ENCODE measurements around the gene NR3C2.

The NR3C2 gene

DNA sequence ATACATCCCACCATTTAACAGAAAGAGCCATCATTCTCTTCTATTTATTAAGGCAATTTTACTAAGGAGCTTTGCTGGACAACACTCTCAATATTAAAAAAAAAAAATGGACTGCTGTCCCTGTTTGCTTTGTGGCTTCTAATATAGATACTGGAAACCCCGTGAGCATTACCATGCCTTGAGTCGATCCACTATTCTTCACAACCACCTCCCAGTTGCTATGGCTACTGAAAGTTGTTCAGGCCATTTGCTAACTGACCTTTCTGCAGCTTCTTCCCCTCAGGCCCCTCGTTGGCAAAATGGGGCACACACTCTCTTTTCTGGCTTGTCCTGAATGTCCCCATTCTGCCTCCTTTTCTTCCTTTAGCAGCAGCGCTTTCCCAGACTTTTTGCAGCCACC, 340.4 kb downstream of the NR3C2 start:
- H3K27ac ChIP-seq (ENCODE audit: insufficient read depth in 1 of 2, low read depth in 1 of 2, low read length in 2 of 2, poor library complexity in 1 of 2, severe bottlenecking in 2 of 2), result no peak overlapping the region
- DNase-seq, result no peak
- ChIA-PET CTCF (no interaction called here), POLR2A (no interaction called here)
- H3K9me3 ChIP-seq (ENCODE audit: control extremely low read depth in 1 of 5, control insufficient read depth in 4 of 5, insufficient read depth in 2 of 5, low read depth in 1 of 5, low read length in 4 of 5), result no peaks in the 10 kb centered on the region
- H3K36me3 ChIP-seq (ENCODE audit: control insufficient read depth in 4 of 4, insufficient read depth in 4 of 4, low read length in 3 of 4), result no peaks in the 10 kb centered on the region
- H3K4me3 ChIP-seq (ENCODE audit: control insufficient read depth in 1 of 7, extremely low read depth in 1 of 7, insufficient read depth in 4 of 7, low read depth in 2 of 7, low read length in 6 of 7), result no peak overlapping the region
- H3K27me3 ChIP-seq (replicated peaks in 2 of 5; ENCODE audit: control insufficient read depth in 4 of 5, insufficient read depth in 5 of 5, low read length in 4 of 5), result no peaks in the 10 kb centered on the region
- WGBS (ENCODE audit: insufficient coverage), result 86% methylated on average over 4 of the region's 4 CpGs
- H3K4me1 ChIP-seq (ENCODE audit: control extremely low read depth in 1 of 4, control insufficient read depth in 4 of 4, insufficient read depth in 4 of 4, low read length in 3 of 4), result no peaks in the 10 kb centered on the region

DNA sequence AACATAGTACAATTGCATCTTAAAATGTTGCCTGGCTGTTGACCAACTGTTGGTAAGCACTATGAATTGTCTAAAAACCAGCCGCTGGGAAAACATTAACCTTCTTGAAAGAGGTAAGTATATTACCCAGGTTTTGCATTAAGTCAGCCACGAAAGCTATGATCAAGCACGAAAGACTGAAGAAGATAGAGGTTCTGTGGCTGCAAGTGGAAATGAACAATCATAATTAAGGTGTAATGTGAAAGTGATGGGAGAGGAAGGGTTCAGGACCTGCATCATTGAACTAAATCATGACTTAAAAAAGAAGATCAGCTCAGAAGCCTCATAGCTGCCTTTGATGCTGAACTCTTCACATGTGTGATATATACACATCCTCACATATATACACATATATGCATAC, 341.0 kb downstream of the NR3C2 start:
- ChIA-PET CTCF (no interaction called here), POLR2A (no interaction called here)
- Histone ChIP-seq H3K27ac (ENCODE audit: insufficient read depth in 1 of 2, low read depth in 1 of 2, low read length in 2 of 2, poor library complexity in 1 of 2, severe bottlenecking in 2 of 2) (no peak overlapping the region), H3K27me3 (replicated peaks in 2 of 5; ENCODE audit: control insufficient read depth in 4 of 5, insufficient read depth in 5 of 5, low read length in 4 of 5) (no peaks in the 10 kb centered on the region), H3K4me3 (ENCODE audit: control insufficient read depth in 1 of 7, extremely low read depth in 1 of 7, insufficient read depth in 4 of 7, low read depth in 2 of 7, low read length in 6 of 7) (no peak overlapping the region), H3K36me3 (ENCODE audit: control insufficient read depth in 4 of 4, insufficient read depth in 4 of 4, low read length in 3 of 4) (no peaks in the 10 kb centered on the region), H3K9me3 (ENCODE audit: control extremely low read depth in 1 of 5, control insufficient read depth in 4 of 5, insufficient read depth in 2 of 5, low read depth in 1 of 5, low read length in 4 of 5) (no peaks in the 10 kb centered on the region), H3K4me1 (ENCODE audit: control extremely low read depth in 1 of 4, control insufficient read depth in 4 of 4, insufficient read depth in 4 of 4, low read length in 3 of 4) (no peaks in the 10 kb centered on the region)
- DNase-seq, result no peak
- 89% methylated on average over 3 of the region's 3 CpGs for WGBS (ENCODE audit: insufficient coverage)

DNA sequence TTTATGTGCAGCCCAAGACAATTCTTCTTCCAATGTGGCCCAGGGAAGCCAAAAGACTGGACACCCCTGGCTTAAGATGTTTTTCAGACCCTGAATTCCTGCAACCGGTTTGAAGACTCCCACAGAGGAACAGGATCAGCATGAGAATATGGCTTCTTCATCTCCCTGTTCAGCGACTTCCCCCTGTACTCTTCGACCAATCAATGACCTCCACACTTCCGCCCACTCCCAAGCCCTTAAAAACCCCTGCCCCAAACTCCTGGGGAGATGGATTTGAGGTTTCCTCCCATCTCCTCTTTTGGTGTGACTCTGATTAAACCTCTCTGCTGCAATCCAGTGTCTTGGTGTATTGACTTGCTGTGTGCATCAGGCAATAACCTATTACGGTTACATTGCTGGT, 344.4 kb downstream of the NR3C2 start:
- no peaks in the 10 kb centered on the region for H3K4me1 ChIP-seq (ENCODE audit: control extremely low read depth in 1 of 4, control insufficient read depth in 4 of 4, insufficient read depth in 4 of 4, low read length in 3 of 4)
- H3K36me3 ChIP-seq (ENCODE audit: control insufficient read depth in 4 of 4, insufficient read depth in 4 of 4, low read length in 3 of 4), result no peaks in the 10 kb centered on the region
- no peak overlapping the region for H3K27ac ChIP-seq (ENCODE audit: insufficient read depth in 1 of 2, low read depth in 1 of 2, low read length in 2 of 2, poor library complexity in 1 of 2, severe bottlenecking in 2 of 2)
- WGBS (ENCODE audit: insufficient coverage), result 100% methylated on average over 5 of the region's 5 CpGs
- ChIA-PET CTCF (interaction anchor here (1.1 kb wide), 1 partner anchor 41 kb away, joined by 3 read pairs; no protein-coding TSS in a partner anchor), POLR2A (no interaction called here)
- DNase-seq, result no peak
- H3K27me3 ChIP-seq (replicated peaks in 2 of 5; ENCODE audit: control insufficient read depth in 4 of 5, insufficient read depth in 5 of 5, low read length in 4 of 5), result no peaks in the 10 kb centered on the region
- no peaks in the 10 kb centered on the region for H3K9me3 ChIP-seq (ENCODE audit: control extremely low read depth in 1 of 5, control insufficient read depth in 4 of 5, insufficient read depth in 2 of 5, low read depth in 1 of 5, low read length in 4 of 5)
- no peak overlapping the region for H3K4me3 ChIP-seq (ENCODE audit: control insufficient read depth in 1 of 7, extremely low read depth in 1 of 7, insufficient read depth in 4 of 7, low read depth in 2 of 7, low read length in 6 of 7)

DNA sequence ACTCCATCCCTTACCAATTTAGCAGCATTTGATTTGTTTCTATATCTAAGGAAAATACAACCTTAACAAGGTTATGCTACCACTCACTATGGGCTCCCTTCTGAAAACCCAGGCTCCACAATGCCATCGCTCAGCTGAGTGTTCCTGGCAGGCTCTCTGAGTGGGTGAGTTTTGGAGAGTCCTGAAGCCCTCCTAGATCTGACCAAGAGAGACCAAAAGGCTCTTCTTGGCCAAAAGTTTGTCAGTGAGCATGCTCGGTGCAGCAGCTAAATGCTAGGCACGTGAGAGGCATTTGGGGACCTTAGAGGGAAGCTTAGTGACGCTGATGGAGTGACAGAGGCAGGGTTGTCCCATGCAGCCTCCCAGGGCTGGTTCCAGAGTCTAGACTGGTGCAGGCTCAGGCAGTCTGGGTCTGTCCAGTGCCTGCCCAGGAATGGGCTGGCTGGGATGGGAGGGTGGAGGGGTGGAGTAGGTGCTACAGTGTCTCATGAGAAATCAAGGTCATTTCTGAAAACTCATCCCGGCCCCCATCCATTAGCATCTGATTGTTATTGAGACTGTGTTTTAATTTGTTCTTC, 346.8 kb downstream of the NR3C2 start:
- 97% methylated on average over 4 of the region's 5 CpGs for WGBS (ENCODE audit: insufficient coverage)
- Histone ChIP-seq H3K36me3 (ENCODE audit: control insufficient read depth in 4 of 4, insufficient read depth in 4 of 4, low read length in 3 of 4) (no peaks in the 10 kb centered on the region), H3K9me3 (ENCODE audit: control extremely low read depth in 1 of 5, control insufficient read depth in 4 of 5, insufficient read depth in 2 of 5, low read depth in 1 of 5, low read length in 4 of 5) (no peaks in the 10 kb centered on the region), H3K4me3 (ENCODE audit: control insufficient read depth in 1 of 7, extremely low read depth in 1 of 7, insufficient read depth in 4 of 7, low read depth in 2 of 7, low read length in 6 of 7) (no peak overlapping the region), H3K27ac (ENCODE audit: insufficient read depth in 1 of 2, low read depth in 1 of 2, low read length in 2 of 2, poor library complexity in 1 of 2, severe bottlenecking in 2 of 2) (no peak overlapping the region), H3K27me3 (replicated peaks in 2 of 5; ENCODE audit: control insufficient read depth in 4 of 5, insufficient read depth in 5 of 5, low read length in 4 of 5) (no peaks in the 10 kb centered on the region), H3K4me1 (ENCODE audit: control extremely low read depth in 1 of 4, control insufficient read depth in 4 of 4, insufficient read depth in 4 of 4, low read length in 3 of 4) (no peaks in the 10 kb centered on the region)
- CTCF ChIA-PET, result no interaction called here
- no peak for DNase-seq
- POLR2A ChIA-PET, result interaction anchor here (0.6 kb wide), 1 partner anchor 63 kb away, joined by 3 read pairs; no protein-coding TSS in a partner anchor

DNA sequence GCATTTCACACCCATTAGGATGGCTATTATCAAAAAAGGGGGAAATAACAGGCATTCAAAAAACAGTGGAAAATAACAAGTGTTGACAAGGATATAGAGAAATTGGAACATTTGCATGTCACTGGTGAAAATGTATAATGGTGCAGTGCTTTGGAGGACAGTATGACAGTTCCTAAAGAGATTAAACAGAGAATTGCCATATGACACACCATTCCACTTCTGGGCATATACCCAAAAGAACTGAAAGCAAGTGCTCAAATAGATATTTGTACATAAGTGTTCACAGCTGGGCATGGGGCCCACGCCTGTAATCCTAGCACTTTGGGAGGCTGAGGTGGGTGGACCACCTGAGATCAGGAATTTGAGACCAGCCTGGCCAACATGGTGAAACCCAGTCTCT, 348.1 kb downstream of the NR3C2 start:
- CTCF ChIA-PET, result no interaction called here

DNA sequence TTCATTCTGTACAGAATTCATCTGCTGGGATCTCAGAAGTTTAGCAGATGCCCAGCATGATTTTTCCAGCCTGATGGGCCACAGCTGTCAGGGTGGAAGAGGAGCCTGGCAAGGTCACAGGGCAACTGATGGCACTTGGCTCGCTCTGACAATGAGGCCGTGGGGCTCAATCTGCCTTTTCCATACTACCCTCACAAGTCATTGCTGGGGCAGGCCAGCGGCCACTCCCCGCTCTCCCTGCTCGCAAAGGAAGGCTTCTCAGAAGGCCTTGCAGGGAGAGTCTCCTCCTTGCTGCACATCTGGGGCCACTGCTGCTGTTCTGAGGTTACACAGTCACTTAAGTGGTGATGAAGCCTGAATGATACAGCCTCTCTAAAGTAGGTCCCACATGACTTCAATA, 349.1 kb downstream of the NR3C2 start:
- ChIA-PET CTCF (no interaction called here), POLR2A (no interaction called here)
- Histone ChIP-seq H3K4me1 (ENCODE audit: control extremely low read depth in 1 of 4, control insufficient read depth in 4 of 4, insufficient read depth in 4 of 4, low read length in 3 of 4) (no peaks in the 10 kb centered on the region), H3K36me3 (ENCODE audit: control insufficient read depth in 4 of 4, insufficient read depth in 4 of 4, low read length in 3 of 4) (no peaks in the 10 kb centered on the region), H3K27me3 (replicated peaks in 2 of 5; ENCODE audit: control insufficient read depth in 4 of 5, insufficient read depth in 5 of 5, low read length in 4 of 5) (no peaks in the 10 kb centered on the region), H3K4me3 (ENCODE audit: control insufficient read depth in 1 of 7, extremely low read depth in 1 of 7, insufficient read depth in 4 of 7, low read depth in 2 of 7, low read length in 6 of 7) (no peak overlapping the region), H3K27ac (ENCODE audit: insufficient read depth in 1 of 2, low read depth in 1 of 2, low read length in 2 of 2, poor library complexity in 1 of 2, severe bottlenecking in 2 of 2) (no peak overlapping the region), H3K9me3 (ENCODE audit: control extremely low read depth in 1 of 5, control insufficient read depth in 4 of 5, insufficient read depth in 2 of 5, low read depth in 1 of 5, low read length in 4 of 5) (no peaks in the 10 kb centered on the region)
- 100% methylated on average over 3 of the region's 5 CpGs for WGBS (ENCODE audit: insufficient coverage)
- DNase-seq, result no peak

More for the DNA sequence above, 348.1 kb downstream of the NR3C2 start:
- no peak for DNase-seq
- Histone ChIP-seq H3K27ac (ENCODE audit: insufficient read depth in 1 of 2, low read depth in 1 of 2, low read length in 2 of 2, poor library complexity in 1 of 2, severe bottlenecking in 2 of 2) (no peak overlapping the region), H3K27me3 (replicated peaks in 2 of 5; ENCODE audit: control insufficient read depth in 4 of 5, insufficient read depth in 5 of 5, low read length in 4 of 5) (no peaks in the 10 kb centered on the region), H3K4me1 (ENCODE audit: control extremely low read depth in 1 of 4, control insufficient read depth in 4 of 4, insufficient read depth in 4 of 4, low read length in 3 of 4) (no peaks in the 10 kb centered on the region), H3K9me3 (ENCODE audit: control extremely low read depth in 1 of 5, control insufficient read depth in 4 of 5, insufficient read depth in 2 of 5, low read depth in 1 of 5, low read length in 4 of 5) (no peaks in the 10 kb centered on the region), H3K4me3 (ENCODE audit: control insufficient read depth in 1 of 7, extremely low read depth in 1 of 7, insufficient read depth in 4 of 7, low read depth in 2 of 7, low read length in 6 of 7) (no peak overlapping the region), H3K36me3 (ENCODE audit: control insufficient read depth in 4 of 4, insufficient read depth in 4 of 4, low read length in 3 of 4) (no peaks in the 10 kb centered on the region)
- POLR2A ChIA-PET, result no interaction called here
- 100% methylated on average over 1 of the region's 1 CpG for WGBS (ENCODE audit: insufficient coverage)

DNA sequence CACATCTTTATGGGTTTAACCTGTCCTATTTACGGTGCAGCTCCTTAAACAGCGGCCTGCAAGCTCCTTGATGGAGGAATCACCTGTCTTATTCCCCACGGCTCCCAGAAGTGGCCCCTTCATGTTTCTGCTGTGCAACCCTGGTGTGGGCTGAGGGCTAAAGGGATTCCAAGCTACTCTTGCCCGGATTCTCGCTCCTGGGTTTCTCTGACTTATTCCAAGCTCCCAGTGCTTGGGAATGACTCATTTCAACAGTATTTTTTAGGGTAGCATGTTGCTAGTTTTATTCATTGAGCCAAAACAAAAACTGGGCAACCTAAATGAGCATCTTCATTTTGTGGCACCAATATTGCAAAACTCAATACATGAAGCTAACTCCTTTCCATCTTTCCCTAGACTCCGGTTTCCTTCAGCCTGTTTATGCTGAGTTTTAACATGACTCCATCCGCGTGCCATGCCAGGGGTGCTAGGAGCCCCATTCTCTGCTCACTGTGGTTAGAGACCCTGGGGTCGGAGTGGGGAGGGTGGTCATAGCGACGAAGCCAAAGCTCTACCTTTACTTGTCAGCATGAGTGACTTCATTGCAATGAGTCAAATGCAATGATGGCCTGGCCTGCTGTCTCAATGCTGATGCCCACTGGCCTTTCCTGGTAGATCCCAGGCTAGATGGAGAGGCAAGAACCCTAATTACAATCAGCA, 349.7 kb downstream of the NR3C2 start:
- Histone ChIP-seq H3K27ac (ENCODE audit: insufficient read depth in 1 of 2, low read depth in 1 of 2, low read length in 2 of 2, poor library complexity in 1 of 2, severe bottlenecking in 2 of 2) (no peak overlapping the region), H3K36me3 (ENCODE audit: control insufficient read depth in 4 of 4, insufficient read depth in 4 of 4, low read length in 3 of 4) (no peaks in the 10 kb centered on the region), H3K4me1 (ENCODE audit: control extremely low read depth in 1 of 4, control insufficient read depth in 4 of 4, insufficient read depth in 4 of 4, low read length in 3 of 4) (no peaks in the 10 kb centered on the region), H3K27me3 (replicated peaks in 2 of 5; ENCODE audit: control insufficient read depth in 4 of 5, insufficient read depth in 5 of 5, low read length in 4 of 5) (no peaks in the 10 kb centered on the region), H3K4me3 (ENCODE audit: control insufficient read depth in 1 of 7, extremely low read depth in 1 of 7, insufficient read depth in 4 of 7, low read depth in 2 of 7, low read length in 6 of 7) (no peak overlapping the region), H3K9me3 (ENCODE audit: control extremely low read depth in 1 of 5, control insufficient read depth in 4 of 5, insufficient read depth in 2 of 5, low read depth in 1 of 5, low read length in 4 of 5) (no peaks in the 10 kb centered on the region)
- WGBS (ENCODE audit: insufficient coverage), result 97% methylated on average over 11 of the region's 11 CpGs
- ChIA-PET POLR2A (no interaction called here), CTCF (no interaction called here)
- DNase-seq, result no peak

Measured in common myeloid progenitor, CD34-positive (primary cell).